Measurements from ENCODE around the gene MACF1.

DNA sequence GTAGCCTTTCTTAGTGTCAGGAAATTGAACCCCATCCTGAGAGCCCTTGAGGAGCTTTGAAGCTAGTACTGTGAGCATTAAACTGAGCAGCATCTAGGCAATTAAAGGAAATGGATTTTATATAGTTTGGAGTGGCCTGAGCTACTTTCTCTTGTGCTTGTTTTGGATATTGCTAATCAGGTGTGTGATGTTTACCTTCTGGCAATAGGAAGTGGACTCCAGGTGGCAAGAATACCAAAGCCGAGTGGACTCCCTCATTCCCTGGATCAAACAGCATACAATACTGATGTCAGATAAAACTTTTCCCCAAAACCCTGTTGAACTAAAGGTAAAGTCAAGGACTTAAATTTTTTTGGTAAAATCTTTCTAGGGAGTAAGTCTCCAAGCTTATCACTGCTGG is 79.4 kb downstream of the MACF1 start:
- TF ChIP-seq, protein P1, sequence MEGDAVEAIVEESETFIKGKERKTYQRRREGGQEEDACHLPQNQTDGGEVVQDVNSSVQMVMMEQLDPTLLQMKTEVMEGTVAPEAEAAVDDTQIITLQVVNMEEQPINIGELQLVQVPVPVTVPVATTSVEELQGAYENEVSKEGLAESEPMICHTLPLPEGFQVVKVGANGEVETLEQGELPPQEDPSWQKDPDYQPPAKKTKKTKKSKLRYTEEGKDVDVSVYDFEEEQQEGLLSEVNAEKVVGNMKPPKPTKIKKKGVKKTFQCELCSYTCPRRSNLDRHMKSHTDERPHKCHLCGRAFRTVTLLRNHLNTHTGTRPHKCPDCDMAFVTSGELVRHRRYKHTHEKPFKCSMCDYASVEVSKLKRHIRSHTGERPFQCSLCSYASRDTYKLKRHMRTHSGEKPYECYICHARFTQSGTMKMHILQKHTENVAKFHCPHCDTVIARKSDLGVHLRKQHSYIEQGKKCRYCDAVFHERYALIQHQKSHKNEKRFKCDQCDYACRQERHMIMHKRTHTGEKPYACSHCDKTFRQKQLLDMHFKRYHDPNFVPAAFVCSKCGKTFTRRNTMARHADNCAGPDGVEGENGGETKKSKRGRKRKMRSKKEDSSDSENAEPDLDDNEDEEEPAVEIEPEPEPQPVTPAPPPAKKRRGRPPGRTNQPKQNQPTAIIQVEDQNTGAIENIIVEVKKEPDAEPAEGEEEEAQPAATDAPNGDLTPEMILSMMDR (IDR thresholded peaks at IDR 0.05): no peak
- no peak for TF ChIP-seq EZH2 (IDR thresholded peaks at IDR 0.05)
- TF ChIP-seq EZH2phosphoT487 (IDR thresholded peaks at IDR 0.05): no peak

All from neural progenitor cell (in vitro differentiated cells).